ENCODE data around the gene ANO9. TPM values are rescaled to one million over a fixed set of nuclear protein-coding genes. Genes with fewer than 3 reads are reported as not detected.

ANO9 gene
- total RNA-seq, 3 donors from 2014 or later (not counting 1 experiment from before 2014, with no cell fraction given), result 15.1 to 21.3 (median 15.1) TPM

DNA sequence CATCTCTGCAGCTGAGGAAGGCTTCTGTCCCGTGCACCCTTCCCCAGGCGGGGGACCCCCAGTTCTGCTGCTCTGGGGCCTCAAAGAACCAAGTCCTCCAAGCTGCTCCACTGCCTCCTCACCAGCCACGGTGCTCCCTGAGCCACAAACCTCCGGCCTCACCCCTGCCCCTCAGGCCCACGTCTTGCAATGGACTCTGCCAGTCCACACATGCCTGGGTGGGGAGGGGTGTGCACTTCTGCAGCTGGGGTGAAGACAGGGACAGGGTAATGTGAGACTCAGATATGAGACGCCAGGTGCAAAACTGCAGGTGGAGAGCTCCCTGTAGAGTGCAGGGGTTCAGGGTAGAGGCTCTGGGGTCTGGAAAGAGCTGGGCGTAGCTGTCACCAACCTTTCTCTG lies 5.1 kb upstream of the ANO9 start:
- intact Hi-C loops (cut with micrococcal nuclease), result loop anchor here (5.0 kb wide), 1 partner anchor 195 kb away; no protein-coding TSS in a partner anchor
- TF ChIP-seq, protein P1, sequence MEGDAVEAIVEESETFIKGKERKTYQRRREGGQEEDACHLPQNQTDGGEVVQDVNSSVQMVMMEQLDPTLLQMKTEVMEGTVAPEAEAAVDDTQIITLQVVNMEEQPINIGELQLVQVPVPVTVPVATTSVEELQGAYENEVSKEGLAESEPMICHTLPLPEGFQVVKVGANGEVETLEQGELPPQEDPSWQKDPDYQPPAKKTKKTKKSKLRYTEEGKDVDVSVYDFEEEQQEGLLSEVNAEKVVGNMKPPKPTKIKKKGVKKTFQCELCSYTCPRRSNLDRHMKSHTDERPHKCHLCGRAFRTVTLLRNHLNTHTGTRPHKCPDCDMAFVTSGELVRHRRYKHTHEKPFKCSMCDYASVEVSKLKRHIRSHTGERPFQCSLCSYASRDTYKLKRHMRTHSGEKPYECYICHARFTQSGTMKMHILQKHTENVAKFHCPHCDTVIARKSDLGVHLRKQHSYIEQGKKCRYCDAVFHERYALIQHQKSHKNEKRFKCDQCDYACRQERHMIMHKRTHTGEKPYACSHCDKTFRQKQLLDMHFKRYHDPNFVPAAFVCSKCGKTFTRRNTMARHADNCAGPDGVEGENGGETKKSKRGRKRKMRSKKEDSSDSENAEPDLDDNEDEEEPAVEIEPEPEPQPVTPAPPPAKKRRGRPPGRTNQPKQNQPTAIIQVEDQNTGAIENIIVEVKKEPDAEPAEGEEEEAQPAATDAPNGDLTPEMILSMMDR (IDR thresholded peaks at IDR 0.05), result no peak
- Histone ChIP-seq H3K4me3 (ENCODE audit: low read length) (no peak overlapping the region), H3K4me1 (ENCODE audit: control insufficient read depth, insufficient read depth, low read length) (peaks cover 37% of the 10 kb centered on the region), H3K36me3 (ENCODE audit: control insufficient read depth, insufficient read depth, low read length) (no peaks in the 10 kb centered on the region), H3K27ac (ENCODE audit: low read length) (no peak overlapping the region), H3K27me3 (ENCODE audit: control insufficient read depth, insufficient read depth, low read length) (no peaks in the 10 kb centered on the region), H3K9me3 (ENCODE audit: control insufficient read depth, insufficient read depth, low read length) (no peaks in the 10 kb centered on the region)
- no peak overlapping the region for H3K27ac Mint-ChIP-seq
- no peaks in the 10 kb centered on the region for H3K27me3 Mint-ChIP-seq (ENCODE audit: low read depth in 2 of 2)
- H3K4me3 Mint-ChIP-seq, result no peak overlapping the region
- WGBS (ENCODE audit: insufficient coverage), result 88% methylated on average over 5 of the region's 7 CpGs
- ATAC-seq (no peak), DNase-seq (no peak)
- H3K9me3 Mint-ChIP-seq, result no peaks in the 10 kb centered on the region
- H3K36me3 Mint-ChIP-seq, result no peaks in the 10 kb centered on the region
- H3K4me1 Mint-ChIP-seq, result peaks cover 10 to 21% of the 10 kb centered on the region in 2 donors

DNA sequence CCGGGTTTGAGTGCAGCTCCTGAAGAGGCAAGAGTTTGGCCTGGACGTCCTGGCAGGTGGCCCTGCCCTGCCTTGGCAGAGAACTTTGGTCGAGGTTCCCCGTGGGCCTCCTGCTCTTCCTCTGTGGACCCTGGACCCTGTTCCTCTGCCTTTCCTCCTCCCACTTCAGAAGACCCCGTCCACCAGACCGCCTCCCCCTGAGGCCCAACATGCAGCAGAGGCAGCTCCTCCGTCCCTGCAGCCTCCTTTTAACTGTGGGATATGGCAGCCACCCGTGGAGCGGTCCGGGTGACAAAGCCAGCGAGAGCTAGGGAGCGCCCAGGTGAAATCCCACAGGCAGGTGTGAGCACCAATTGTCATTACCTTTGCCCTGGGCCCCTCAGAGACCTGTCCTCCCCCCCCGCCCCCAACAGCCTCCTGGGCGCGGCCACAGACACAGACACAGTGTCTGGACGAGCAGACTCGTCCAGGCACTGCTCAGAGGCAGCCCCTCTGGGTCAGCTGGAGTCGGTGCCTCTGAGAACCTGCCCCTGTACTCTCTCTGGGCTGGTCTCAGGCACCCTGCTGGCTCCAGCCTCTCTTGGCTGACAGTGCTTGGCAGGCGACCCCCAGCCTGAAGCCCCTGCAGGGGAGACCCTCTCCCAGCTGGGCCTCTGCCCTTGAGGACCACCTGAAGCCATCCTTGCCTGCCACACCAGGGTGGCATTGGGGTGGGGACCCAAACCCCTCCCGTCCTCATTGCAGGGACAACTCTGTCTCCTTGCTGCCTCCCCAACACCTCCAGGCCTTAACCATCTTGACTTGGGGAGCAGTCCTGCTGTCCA lies 4.2 kb upstream of the ANO9 start:
- no peak overlapping the region for H3K4me3 ChIP-seq (ENCODE audit: low read length)
- ATAC-seq, result no peak
- WGBS (ENCODE audit: insufficient coverage), result 88% methylated on average over 20 of the region's 20 CpGs
- Mint-ChIP-seq H3K27me3 (ENCODE audit: low read depth in 2 of 2) (peaks cover 0 to 2% of the 10 kb centered on the region in 2 donors), H3K4me3 (no peak overlapping the region), H3K9me3 (no peaks in the 10 kb centered on the region), H3K27ac (no peak overlapping the region), H3K4me1 (peaks cover 4 to 17% of the 10 kb centered on the region in 2 donors), H3K36me3 (no peaks in the 10 kb centered on the region)
- intact Hi-C loops (cut with micrococcal nuclease), result loop anchor here (5.0 kb wide), 1 partner anchor 194 kb away; no protein-coding TSS in a partner anchor
- TF ChIP-seq, protein P1 (IDR thresholded peaks at IDR 0.05), result no peak
- H3K4me1 ChIP-seq (ENCODE audit: control insufficient read depth, insufficient read depth, low read length), result peaks cover 39% of the 10 kb centered on the region
- no peaks in the 10 kb centered on the region for H3K27me3 ChIP-seq (ENCODE audit: control insufficient read depth, insufficient read depth, low read length)
- no peak for DNase-seq
- H3K36me3 ChIP-seq (ENCODE audit: control insufficient read depth, insufficient read depth, low read length), result no peaks in the 10 kb centered on the region
- no peaks in the 10 kb centered on the region for H3K9me3 ChIP-seq (ENCODE audit: control insufficient read depth, insufficient read depth, low read length)
- no peak overlapping the region for H3K27ac ChIP-seq (ENCODE audit: low read length)

DNA sequence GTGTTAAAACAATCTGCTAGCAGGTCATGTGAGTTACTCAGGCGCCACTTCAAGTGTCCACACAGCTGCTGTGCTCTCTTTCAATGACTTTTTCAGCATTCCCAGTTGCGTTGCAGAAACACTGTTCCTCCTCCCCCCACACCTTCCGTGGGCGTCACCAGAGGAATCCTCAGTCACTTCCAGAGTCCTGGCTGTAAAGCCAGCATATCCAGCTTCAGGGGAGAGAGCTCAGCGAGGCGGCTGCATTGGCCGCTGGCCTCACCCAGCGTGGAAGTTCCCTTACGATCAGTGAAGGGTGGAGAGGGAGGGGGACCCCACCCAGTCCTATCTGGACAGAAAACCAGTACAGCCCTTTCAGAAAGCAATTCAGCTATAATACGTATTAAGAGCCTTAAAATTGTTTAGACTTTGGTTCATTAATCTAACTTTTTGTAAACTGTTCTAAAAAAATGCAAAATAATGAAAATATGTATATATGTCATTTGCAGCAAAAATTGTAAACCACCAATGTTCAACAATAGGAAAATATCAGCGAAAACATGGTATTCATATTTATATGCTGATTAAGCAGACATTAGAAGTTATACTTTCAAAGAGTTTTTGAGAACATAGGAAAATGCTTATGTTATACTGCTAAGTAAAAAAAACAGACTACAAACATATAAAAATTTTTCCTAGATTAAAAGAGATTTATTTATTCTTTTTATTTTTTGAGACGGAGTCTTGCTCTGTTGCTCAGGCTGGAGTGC lies 2.8 kb upstream of the ANO9 start:
- peaks cover 0 to 15% of the 10 kb centered on the region in 2 donors for H3K4me1 Mint-ChIP-seq
- no peaks in the 10 kb centered on the region for H3K9me3 Mint-ChIP-seq
- H3K36me3 ChIP-seq (ENCODE audit: control insufficient read depth, insufficient read depth, low read length), result no peaks in the 10 kb centered on the region
- no peak overlapping the region for H3K4me3 ChIP-seq (ENCODE audit: low read length)
- H3K27me3 ChIP-seq (ENCODE audit: control insufficient read depth, insufficient read depth, low read length), result no peaks in the 10 kb centered on the region
- H3K36me3 Mint-ChIP-seq, result no peaks in the 10 kb centered on the region
- H3K27me3 Mint-ChIP-seq (ENCODE audit: low read depth in 2 of 2), result peaks cover 0 to 3% of the 10 kb centered on the region in 2 donors
- H3K27ac Mint-ChIP-seq, result no peak overlapping the region
- DNase-seq, result no peak
- no peaks in the 10 kb centered on the region for H3K9me3 ChIP-seq (ENCODE audit: control insufficient read depth, insufficient read depth, low read length)
- no peak overlapping the region for H3K27ac ChIP-seq (ENCODE audit: low read length)
- TF ChIP-seq, protein P1 (IDR thresholded peaks at IDR 0.05), result no peak
- H3K4me1 ChIP-seq (ENCODE audit: control insufficient read depth, insufficient read depth, low read length), result peaks cover 46% of the 10 kb centered on the region
- 69% methylated on average over 10 of the region's 12 CpGs for WGBS (ENCODE audit: insufficient coverage)
- no peak for ATAC-seq
- H3K4me3 Mint-ChIP-seq, result no peak overlapping the region
- intact Hi-C loops (cut with micrococcal nuclease), result loop anchor here (5.0 kb wide), 1 partner anchor 192 kb away; no protein-coding TSS in a partner anchor

Measured in natural killer cell (primary cell).